NB4 (cell line): ENCODE data around the gene NPIPA8.
"Not testable (repeated sequence)": the region's sequence is repeated elsewhere in the genome, so short reads cannot be mapped to it uniquely, and the experiment has no call there.

Source experiments
- CTCF ChIP-seq: IDR thresholded peaks from one replicate; pipeline ENCODE4 v1.5.1; 2012; ENCODE audit warnings: low read depth, low read length
- MYC ChIP-seq: IDR thresholded peaks from 2 replicates; pipeline ENCODE4 v1.6.1; 2011; ENCODE audit warnings: low read depth, low read length
- POLR2A ChIP-seq: IDR thresholded peaks from 2 replicates; pipeline ENCODE4 v1.6.1; 2011; ENCODE audit warnings: mild to moderate bottlenecking; ENCODE audit not compliant: insufficient read length; ENCODE audit errors: extremely low read depth

- not testable (repeated sequence) for TF ChIP-seq CTCF, POLR2A, MYC
Measured at GRCh38 chr16:18336636-18337035, at the start of gene NPIPA8.
